Stimulated activated CD8-positive, alpha-beta memory T cell treated with anti-CD3 and anti-CD28 coated beads, Interleukin-7, amount 100 ng/mL, for 48 hours (primary cell): ENCODE measurements around the gene SEZ6L.

ENCODE experiments used
- DNase-seq, 2 donors: peaks; one replicate each; pipeline ENCODE4 v3.0.0-alpha.2; 2020; ENCODE audit warnings: low read depth in 1 of 2; ENCODE audit errors: extremely low read depth in 1 of 2

SEZ6L gene

DNA sequence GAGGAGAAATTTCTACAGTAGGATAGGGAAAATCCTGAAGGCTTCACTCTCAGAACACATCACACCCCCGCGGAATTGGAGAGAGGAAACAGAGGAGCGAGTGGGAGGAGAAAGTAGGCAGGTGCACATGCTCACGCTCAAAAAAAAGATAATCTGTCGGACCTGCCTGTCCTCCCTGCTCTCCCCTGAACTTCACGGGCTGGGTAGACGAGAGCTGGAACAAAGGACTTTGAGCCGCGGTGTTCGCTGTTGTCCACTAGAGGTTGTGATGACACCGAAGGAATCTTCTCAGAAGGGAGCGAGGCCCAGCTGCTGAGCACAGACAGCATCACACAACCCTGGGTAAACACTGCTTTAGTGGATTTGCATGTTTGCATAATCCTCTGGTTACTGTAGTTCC is 5.0 kb downstream of the SEZ6L start:
- no peak for DNase-seq

DNA sequence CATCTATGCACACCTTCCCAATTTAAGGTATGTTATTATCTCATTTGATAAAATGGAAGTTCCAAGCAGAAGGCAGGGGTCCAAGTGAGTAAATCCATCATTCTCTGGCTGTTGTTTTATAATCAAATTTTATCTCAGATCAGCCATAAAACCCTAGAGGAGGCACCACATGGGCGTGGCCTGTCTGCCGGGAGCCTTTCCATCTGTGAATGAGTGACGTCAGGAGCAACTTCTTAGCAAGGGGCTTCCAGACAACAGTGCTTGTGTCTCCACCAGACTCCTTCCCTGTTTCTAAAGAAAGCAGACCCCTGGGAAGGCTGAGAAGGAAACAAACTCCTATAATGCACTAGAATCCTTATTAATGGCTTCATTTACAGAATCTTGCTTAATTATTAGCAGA is 13.5 kb downstream of the SEZ6L start:
- no peak for DNase-seq

DNA sequence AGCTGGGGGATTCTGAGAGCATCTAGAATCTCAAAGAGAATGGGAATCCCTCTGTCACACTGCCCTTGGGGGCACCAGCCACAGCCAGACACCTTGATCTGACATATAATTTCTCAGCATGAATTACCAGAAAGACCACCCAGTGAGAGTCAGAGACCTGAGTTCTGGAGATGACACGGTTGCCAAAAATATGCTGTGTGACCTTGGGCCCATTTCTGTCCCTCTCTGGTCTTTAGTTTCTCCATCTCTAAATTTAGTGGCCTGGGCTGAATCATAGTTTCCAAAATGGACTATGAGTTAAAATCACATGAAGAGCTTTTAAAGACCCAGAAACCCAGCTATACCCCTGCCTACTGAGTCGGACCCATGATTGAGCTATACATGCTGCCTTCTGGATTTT is 15.9 kb downstream of the SEZ6L start:
- no peak for DNase-seq

DNA sequence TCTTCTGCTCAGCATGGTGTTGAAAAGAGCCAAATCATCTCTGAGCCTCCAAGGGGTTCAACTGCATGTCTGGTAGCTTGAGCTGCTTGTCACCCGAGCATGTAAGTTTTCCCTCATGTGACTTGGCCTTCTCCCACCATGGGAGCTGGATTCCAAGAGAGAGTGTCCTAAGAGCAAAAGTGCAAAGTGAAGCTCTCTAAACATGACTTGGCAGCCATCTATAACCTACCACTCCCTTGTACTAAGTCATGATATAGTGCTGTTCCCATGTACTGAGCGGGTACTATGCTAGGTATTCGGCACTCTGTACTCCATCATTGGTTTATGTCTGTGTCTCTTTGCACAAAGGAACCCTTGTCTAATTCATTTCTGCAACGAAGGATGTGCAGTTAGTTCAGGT is 19.1 kb downstream of the SEZ6L start:
- no peak for DNase-seq

DNA sequence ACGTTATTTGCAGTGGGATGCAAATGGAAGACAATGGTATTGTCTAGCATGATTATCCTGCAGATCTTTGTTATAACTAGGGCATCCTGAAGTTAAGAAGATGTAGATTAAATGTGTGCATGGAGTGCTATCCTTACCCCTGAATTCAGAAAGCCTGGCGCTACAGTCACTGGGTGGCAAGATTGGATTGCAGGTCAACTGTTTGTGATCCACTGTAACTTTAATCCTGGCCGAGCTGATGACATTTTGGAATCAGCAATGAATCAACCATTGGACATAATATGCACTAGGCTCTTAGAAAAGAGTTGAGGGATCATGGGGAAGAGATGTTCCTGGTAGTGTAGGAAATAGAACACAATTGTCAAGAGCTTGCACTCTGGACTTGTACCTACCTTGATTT is 25.1 kb downstream of the SEZ6L start:
- DNase-seq = no peak

DNA sequence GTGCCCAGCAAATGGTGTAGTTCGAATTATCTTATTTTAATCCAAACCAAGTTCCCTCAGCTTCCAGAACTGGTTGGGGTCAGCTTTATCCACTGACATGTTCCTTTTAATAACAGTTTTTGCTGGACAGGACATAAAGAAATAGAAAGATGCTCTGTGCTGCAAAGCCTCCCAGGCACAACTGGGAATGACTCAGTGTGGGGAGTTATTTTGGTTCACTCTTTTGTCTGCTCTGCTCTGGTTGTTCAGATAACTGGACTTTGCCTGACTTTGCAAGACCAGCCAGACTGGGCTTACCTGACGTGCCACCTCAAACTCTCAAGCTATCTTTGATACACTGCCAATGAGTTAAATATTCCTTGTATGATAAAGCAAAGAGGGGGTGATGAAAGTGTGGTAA is 25.6 kb downstream of the SEZ6L start:
- DNase-seq = no peak

DNA sequence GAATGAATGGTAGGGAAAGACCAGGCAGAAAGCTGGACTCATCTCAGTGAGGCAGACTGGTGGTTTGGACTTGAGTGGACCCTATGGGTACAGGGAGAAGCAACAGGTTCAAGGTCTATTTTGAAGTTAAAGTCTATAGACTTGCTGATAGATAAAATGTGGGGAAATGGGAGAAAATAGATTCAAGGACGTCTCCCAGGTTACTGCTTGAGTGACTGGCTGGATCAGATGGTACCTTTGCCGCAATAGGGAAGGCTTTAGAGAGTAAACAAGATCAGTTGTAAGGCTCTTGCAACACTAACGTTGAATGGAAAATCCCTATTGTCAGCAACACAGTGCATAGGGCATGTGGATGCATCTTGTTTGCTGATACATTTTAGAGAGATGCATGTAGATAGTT is 27.4 kb downstream of the SEZ6L start:
- DNase-seq = no peak

DNA sequence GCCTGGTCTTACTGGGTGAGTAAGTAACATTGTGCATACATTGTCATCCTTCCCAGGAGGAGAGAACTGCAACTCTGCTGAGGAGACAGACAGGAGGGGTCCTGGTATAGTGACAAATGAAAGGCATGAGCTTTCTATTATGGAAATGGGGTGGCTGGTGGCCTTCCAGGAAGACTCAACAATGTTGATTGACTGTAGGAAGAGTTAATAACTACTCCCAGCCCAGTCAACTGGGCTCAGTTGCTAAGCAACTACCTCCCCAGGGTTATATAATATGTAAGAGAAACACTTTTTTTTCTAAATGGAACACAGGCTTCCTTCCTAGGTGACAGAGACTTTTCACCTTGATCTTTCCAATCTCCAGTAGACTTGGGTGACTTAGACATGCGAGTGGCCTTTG is 28.2 kb downstream of the SEZ6L start:
- no peak for DNase-seq

DNA sequence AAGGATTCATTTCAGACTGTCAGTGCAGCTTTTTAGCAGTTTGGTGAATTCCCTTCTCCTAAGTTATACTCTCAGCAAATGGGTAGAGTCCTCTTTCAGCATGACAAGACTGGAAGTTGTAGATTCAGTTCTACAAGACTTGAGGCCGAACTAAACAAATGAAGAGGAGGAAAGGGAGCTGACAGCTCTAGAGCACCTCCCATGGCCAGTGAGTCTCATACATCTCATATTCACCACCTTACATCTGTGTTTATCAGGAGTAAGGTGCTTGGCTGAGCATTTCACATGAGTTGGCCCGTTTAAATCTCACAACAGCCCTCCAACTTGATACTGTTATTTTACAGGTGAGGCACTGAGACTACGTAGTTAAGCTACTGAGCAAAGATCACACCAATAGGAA is 30.4 kb downstream of the SEZ6L start:
- DNase-seq = no peak

DNA sequence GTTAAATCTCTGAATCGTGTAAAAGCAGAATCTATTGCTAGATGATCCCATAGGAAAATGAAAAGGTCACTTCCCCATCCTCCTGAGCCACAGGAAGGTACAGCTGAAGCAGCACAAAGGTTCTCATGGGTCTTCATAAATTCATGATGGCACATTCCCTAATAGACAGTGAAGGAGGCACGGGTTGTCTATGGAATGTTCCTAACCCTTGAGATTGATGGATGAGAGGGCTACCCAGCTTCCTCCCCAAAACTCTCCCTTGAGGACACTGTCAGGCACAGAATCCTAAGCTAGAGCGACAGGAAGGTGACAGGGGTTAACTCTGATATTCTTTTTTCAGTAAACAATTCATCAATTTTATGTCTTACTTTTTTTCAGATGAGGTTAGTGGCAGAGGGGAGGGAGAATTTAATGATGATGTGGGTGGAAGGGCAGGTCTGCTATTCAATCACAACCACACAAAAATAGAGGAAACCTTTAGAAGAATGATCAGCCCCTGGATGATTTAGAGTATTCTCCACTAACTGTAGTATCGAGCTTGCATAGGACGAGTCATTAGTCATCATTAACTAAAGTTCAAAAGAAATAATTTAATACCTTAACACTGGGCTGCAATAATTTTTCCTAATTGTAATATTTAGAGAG is 33.1 kb downstream of the SEZ6L start:
- DNase-seq = no peak

DNA sequence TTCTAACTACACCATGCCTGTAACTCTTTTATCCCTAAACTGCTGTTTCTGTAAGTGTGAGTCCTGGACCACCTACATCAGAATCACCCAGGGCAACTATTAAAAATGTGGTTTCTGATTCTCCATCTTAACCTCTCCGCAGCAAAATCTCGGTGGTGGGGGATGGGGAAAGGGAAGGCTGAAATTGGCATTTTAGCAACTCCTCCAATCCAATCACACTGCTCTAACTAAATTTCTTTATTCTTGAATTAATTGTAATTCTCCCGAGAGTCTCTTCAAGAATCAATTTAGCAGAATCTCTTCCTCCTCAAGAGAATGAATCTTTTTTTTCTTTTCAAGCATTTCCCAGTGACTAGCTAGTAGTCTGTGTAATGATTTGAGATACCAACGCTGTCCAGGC is 36.2 kb downstream of the SEZ6L start:
- DNase-seq = no peak

DNA sequence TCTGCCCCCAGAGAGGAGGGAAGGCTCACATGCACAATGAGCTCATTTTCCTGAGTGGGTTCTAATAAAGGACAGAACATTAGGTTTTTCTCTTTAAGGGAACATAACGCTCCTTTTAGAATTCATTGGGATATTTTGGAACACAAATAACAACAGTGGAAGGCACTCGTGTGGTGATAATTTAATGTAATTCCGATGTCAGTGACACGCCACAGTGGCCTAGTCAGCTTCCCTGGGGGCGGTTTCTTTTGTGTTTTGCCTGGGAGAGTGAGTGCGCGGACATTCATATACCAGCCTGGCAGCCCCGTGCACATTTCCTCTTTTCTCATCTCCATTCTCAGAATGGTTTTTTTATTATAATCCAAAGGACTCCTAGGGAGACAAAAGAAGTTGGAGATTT is 41.1 kb downstream of the SEZ6L start:
- DNase-seq = no peak

DNA sequence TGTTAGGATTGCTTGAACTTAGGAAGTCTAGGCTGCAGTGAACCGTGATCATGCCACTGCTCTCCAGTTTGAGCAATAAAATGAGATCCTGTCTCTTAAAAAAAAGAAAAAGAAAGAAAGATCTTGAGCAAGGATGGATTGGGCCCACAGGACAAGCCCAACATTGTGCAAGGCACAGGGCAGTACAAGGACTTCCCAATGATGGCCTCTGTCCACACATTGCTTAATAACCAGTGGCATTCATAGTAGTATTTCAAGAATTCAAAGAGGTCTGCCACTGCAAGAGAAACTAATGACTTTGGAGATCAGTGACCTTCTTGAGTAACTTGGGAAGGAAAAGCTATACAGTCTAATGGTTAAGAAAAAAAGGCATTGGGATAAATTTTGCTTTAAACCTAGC is 44.6 kb downstream of the SEZ6L start:
- DNase-seq = no peak

DNA sequence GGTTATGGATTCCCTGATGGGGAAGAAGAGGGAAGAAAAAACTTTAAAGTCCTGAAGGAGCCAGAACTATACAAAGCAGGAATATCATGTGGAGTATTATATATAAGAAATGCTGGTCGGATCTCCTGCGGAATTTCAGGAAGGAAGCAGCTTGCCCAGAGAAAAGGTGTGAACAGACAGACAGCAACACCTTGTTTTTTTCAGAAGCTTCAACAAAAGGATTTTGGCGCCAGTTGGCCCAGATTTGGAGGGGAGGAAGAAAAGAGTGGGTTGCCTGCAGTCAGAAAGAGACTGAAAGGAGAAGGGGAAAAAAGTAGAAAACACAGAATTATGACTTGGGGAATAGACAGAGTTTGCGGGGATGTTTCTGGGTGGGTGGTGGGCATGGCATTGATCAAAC is 45.2 kb downstream of the SEZ6L start:
- DNase-seq = no peak

DNA sequence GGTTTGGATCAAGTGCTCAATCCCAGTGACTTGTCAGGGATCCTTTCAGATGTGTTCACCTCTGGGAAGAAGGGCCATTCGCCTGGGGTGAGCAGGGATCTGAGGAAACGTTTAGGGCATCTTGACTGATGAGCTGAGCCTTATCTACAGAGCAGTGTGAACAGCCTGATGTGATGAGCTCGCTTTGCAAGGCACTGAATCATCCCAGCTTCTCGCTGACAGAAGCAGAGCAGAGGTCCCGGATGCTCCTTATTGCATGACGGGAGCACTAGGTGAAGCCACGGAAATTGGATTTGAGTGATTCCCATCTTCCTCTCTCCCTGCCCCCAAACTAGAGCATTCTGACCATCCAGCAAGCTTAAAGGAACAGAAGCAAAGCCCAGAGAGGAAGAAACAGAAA is 46.5 kb downstream of the SEZ6L start:
- DNase-seq = no peak

DNA sequence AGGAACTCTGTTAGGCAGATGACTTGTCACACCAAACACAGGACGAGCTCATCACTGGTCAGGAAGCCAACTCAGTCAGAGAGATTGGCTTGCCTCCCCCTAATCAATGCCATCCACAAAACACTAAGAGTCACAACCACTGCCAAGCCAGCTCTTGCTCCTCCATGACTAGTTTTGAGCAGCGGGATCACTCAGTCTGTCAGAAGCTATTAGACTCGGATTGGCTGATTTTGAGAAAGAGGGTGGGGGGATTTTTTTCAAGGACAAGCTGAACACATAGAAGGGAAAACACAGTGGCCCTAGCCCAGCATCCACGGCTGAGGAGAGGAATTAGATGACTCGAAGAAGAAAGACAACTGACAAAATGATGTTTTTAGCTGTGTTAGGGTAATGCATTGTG is 55.9 kb downstream of the SEZ6L start:
- DNase-seq = no peak

DNA sequence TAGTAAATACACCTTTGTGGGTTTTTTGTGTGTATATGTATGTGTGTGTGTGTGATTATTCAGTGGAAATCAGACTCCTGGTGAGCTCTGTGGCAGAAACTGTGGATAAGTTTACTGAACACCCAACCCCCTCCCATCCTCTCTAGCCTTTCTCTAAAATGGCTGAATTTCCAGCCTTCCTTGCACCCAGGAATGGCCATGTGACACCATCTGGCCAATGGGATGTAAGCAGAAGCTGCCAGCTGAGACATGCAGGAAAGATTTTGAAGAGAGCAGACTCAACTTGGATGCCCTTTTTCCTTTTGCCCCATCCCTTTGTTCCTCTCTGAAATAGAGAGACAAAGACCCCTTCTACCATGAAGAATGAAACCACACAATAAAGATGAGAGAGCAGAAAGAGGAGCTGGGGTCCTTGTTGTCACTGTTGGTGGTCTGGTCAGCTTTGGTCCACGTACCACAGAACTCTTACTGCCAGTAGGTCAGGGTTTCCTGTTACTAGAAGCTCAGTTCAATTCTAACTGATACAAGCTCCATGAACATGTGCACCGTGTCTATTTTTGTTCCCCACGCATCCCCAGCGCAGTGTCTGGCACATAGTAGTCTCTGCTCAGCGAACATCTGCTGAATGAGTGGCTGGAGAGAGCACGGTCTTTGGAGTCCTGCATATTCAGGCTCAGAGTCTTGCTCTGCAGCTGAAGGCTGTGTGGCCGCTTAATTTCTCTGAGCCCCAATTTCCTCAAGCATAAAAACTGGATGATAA is 57.5 kb downstream of the SEZ6L start:
- no peak for DNase-seq

DNA sequence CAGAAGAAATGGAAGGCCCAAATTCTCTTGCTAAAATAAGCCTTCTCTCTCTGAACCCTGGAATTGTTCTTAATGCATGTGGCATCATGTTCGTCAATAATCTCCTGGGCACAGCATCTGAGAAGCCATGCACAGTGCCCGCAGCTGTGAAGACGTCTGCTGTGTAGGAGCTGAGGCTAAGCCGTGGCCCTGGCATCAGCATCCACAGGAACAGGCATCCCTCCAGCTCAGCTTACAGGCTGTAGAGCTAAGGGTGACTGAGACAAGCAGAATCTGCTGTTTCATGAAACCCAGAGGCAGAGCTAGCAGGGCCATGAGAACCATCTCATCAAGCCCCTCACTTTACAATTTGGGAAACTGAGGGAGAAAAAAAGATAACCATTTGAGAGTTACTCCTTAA is 60.6 kb downstream of the SEZ6L start:
- no peak for DNase-seq

DNA sequence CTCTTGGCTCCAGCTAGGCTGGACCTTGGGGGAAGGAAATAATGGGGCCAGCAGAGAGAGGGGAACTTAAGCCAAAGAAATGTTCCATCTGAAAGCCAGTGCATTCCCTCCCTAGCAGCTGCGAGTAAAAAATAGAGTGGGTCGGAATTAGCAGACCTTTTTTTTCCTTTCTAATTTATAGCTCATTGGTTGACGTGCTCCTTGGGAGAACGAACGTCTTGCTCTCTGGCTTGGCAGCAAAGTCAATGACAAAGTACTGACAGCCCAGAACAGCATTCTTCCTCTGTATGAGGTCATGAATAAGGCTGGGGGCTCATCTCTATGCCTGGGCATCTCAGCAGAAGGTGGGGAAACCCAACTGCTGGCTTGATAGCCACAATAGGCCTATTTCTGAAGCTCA is 65.0 kb downstream of the SEZ6L start:
- no peak for DNase-seq

DNA sequence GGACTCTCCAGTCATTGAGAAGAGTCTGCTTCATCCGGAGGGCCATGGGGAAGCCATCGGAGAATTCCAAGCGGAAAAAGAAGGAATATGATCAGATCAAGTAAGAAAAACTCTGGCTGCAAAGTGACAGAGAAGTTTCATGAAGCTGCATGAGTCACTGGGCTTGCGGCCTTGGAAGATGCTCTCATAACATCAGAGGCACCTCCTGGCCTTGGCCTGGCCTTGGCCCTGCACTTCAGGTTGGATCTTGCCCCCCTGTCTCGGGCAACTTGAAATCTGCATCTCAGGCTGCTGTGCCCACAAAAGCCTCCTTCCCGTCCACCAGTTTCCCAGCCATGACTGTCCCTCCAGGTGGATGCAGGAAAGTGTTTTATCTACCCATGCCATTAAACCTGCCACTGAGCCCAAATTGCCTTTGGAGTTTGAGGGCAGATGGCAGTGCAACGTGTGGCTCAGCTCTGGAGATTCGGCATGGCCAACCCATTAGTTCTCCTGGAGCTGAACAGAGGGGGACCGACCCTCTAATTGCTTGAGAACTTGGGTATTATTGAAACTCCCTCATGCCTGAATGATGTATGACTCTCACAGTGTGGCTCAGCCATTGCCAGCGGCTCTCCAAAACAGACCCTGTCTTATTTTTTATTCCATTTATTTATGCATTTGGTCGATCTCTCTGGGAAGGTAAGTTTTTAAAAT is 66.7 kb downstream of the SEZ6L start:
- DNase-seq = no peak

DNA sequence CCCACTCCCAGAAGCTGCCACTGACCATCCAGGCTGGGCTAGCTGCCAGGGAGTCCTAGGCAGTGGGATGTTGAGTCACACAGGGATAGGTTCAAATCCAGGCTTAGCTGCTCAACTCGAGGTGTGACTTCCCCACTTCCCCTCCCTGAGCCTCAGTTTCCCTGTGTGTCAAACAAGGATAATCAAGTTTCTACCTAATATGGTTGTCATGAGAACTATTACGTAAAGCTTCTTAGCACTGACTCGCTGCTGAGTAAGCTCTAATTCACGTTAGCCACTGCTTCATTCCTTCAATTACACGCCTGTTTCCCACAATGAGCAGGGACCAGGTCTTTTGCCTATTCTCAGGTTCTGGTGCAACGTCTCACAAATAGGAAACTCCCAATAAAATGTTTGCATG is 67.7 kb downstream of the SEZ6L start:
- no peak for DNase-seq

DNA sequence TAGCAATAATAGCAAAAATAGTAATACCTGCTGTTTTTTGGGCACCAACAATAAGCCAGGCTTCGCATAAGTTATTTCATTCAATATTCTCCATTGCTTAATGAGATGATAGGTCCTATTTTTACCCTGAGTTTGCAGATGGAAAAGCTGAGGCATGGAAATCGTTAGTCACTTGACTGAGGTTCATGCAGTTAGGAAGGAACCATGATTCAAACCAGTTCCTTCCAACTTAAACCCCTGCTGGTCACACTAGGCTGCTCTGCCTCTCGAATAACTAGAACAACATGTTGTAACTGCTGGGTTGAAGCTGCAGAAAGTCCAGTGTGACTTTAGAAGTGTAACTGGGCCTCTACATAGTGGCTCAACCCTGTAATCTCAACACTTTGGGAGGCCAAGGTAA is 69.3 kb downstream of the SEZ6L start:
- DNase-seq = no peak
